ENCODE data around the gene PLPP1. TPM values are rescaled to one million over a fixed set of nuclear protein-coding genes. Genes with fewer than 3 reads are reported as not detected.

The PLPP1 gene
- total and polyA plus RNA-seq, 2 experiments from 2014 or later, result 39.1 to 97.1 TPM

DNA sequence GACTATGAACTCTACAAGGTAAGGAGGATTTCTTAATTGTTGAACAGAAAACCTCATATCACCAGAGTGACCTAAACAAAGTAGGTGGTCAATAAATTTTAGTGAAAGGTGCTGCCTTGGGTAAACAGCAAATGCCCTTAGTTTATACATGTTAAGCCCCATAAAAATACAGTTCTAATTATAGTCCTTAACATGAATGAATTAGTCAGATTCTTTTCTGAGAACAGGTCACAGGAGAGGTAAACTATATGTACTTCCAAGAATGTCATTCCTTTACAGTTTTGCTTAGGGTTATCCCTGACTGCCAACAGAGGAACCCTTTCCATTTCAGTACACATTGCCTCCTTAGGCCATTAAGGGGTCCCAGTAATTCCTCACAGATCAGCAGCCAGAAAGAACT is 64.9 kb downstream of the PLPP1 start:
- no peak overlapping the region for H2AFZ ChIP-seq
- H3K4me2 ChIP-seq, result no peak overlapping the region
- no peak for DNase-seq (ENCODE audit: low spot score)
- no peak overlapping the region for H3K4me3 ChIP-seq
- H3K79me2 ChIP-seq (replicated peaks; ENCODE audit: insufficient read depth), result peaks cover 70% of the 10 kb centered on the region
- no peak for ATAC-seq
- H4K20me1 ChIP-seq (replicated peaks; ENCODE audit: insufficient read depth), result no peaks in the 10 kb centered on the region
- Mint-ChIP-seq H3K9me3 (no peaks in the 10 kb centered on the region), H3K27me3 (ENCODE audit: insufficient read depth, low read depth, poor library complexity) (no peaks in the 10 kb centered on the region), H3K4me1 (peaks cover 13% of the 10 kb centered on the region), H3K4me3 (no peak overlapping the region), H3K36me3 (ENCODE audit: low read depth) (peaks cover 21% of the 10 kb centered on the region; the same call in 2 of the 3 replicates), H3K27ac (no peak overlapping the region)
- no peak overlapping the region; the same call in 1 of the 2 replicates for H3K27ac ChIP-seq (ENCODE audit: low read depth)
- no peaks in the 10 kb centered on the region for H3K9me2 ChIP-seq (ENCODE audit: insufficient read depth)
- H3F3A ChIP-seq (replicated peaks; ENCODE audit: low read depth), result no peaks in the 10 kb centered on the region
- H3K27me3 ChIP-seq (ENCODE audit: insufficient read depth), result no peaks in the 10 kb centered on the region
- H3K4me1 ChIP-seq (ENCODE audit: insufficient read depth), result 0 out of 2 replicates have a peak, but pooled peaks cover 7% of the 10 kb centered on the region
- TF ChIP-seq ZNF114 (CRISPR knock-in tag; IDR thresholded peaks at IDR 0.05) (no peak), ZNF331 (CRISPR knock-in tag; IDR thresholded peaks at IDR 0.05; ENCODE audit: low read depth) (no peak), POLR2AphosphoS5 (IDR thresholded peaks at IDR 0.05; ENCODE audit: low read depth) (no peak), EZH2phosphoT487 (IDR thresholded peaks at IDR 0.05; ENCODE audit: unreplicated experiment) (no peak), JUNB (IDR thresholded peaks at IDR 0.05; ENCODE audit: unreplicated experiment) (no peak), CREB1 (CRISPR knock-in tag; IDR thresholded peaks at IDR 0.05; ENCODE audit: low read depth) (no peak), ETS1 (IDR thresholded peaks at IDR 0.05) (no peak), EZH2 (IDR thresholded peaks at IDR 0.05; ENCODE audit: low read depth, unreplicated experiment) (no peak), STAT1 (IDR thresholded peaks at IDR 0.05; ENCODE audit: unreplicated experiment) (no peak), NANOG (IDR thresholded peaks at IDR 0.05; ENCODE audit: borderline replicate concordance) (no peak)
- TF ChIP-seq, protein P1, sequence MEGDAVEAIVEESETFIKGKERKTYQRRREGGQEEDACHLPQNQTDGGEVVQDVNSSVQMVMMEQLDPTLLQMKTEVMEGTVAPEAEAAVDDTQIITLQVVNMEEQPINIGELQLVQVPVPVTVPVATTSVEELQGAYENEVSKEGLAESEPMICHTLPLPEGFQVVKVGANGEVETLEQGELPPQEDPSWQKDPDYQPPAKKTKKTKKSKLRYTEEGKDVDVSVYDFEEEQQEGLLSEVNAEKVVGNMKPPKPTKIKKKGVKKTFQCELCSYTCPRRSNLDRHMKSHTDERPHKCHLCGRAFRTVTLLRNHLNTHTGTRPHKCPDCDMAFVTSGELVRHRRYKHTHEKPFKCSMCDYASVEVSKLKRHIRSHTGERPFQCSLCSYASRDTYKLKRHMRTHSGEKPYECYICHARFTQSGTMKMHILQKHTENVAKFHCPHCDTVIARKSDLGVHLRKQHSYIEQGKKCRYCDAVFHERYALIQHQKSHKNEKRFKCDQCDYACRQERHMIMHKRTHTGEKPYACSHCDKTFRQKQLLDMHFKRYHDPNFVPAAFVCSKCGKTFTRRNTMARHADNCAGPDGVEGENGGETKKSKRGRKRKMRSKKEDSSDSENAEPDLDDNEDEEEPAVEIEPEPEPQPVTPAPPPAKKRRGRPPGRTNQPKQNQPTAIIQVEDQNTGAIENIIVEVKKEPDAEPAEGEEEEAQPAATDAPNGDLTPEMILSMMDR (conservative IDR thresholded peaks at IDR 0.05; ENCODE audit: low read depth in 2 of 2), result no peak
- TF ChIP-seq, protein P2, sequence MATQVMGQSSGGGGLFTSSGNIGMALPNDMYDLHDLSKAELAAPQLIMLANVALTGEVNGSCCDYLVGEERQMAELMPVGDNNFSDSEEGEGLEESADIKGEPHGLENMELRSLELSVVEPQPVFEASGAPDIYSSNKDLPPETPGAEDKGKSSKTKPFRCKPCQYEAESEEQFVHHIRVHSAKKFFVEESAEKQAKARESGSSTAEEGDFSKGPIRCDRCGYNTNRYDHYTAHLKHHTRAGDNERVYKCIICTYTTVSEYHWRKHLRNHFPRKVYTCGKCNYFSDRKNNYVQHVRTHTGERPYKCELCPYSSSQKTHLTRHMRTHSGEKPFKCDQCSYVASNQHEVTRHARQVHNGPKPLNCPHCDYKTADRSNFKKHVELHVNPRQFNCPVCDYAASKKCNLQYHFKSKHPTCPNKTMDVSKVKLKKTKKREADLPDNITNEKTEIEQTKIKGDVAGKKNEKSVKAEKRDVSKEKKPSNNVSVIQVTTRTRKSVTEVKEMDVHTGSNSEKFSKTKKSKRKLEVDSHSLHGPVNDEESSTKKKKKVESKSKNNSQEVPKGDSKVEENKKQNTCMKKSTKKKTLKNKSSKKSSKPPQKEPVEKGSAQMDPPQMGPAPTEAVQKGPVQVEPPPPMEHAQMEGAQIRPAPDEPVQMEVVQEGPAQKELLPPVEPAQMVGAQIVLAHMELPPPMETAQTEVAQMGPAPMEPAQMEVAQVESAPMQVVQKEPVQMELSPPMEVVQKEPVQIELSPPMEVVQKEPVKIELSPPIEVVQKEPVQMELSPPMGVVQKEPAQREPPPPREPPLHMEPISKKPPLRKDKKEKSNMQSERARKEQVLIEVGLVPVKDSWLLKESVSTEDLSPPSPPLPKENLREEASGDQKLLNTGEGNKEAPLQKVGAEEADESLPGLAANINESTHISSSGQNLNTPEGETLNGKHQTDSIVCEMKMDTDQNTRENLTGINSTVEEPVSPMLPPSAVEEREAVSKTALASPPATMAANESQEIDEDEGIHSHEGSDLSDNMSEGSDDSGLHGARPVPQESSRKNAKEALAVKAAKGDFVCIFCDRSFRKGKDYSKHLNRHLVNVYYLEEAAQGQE (IDR thresholded peaks at IDR 0.05; ENCODE audit: unreplicated experiment), result no peak
- TF ChIP-seq, protein P3, sequence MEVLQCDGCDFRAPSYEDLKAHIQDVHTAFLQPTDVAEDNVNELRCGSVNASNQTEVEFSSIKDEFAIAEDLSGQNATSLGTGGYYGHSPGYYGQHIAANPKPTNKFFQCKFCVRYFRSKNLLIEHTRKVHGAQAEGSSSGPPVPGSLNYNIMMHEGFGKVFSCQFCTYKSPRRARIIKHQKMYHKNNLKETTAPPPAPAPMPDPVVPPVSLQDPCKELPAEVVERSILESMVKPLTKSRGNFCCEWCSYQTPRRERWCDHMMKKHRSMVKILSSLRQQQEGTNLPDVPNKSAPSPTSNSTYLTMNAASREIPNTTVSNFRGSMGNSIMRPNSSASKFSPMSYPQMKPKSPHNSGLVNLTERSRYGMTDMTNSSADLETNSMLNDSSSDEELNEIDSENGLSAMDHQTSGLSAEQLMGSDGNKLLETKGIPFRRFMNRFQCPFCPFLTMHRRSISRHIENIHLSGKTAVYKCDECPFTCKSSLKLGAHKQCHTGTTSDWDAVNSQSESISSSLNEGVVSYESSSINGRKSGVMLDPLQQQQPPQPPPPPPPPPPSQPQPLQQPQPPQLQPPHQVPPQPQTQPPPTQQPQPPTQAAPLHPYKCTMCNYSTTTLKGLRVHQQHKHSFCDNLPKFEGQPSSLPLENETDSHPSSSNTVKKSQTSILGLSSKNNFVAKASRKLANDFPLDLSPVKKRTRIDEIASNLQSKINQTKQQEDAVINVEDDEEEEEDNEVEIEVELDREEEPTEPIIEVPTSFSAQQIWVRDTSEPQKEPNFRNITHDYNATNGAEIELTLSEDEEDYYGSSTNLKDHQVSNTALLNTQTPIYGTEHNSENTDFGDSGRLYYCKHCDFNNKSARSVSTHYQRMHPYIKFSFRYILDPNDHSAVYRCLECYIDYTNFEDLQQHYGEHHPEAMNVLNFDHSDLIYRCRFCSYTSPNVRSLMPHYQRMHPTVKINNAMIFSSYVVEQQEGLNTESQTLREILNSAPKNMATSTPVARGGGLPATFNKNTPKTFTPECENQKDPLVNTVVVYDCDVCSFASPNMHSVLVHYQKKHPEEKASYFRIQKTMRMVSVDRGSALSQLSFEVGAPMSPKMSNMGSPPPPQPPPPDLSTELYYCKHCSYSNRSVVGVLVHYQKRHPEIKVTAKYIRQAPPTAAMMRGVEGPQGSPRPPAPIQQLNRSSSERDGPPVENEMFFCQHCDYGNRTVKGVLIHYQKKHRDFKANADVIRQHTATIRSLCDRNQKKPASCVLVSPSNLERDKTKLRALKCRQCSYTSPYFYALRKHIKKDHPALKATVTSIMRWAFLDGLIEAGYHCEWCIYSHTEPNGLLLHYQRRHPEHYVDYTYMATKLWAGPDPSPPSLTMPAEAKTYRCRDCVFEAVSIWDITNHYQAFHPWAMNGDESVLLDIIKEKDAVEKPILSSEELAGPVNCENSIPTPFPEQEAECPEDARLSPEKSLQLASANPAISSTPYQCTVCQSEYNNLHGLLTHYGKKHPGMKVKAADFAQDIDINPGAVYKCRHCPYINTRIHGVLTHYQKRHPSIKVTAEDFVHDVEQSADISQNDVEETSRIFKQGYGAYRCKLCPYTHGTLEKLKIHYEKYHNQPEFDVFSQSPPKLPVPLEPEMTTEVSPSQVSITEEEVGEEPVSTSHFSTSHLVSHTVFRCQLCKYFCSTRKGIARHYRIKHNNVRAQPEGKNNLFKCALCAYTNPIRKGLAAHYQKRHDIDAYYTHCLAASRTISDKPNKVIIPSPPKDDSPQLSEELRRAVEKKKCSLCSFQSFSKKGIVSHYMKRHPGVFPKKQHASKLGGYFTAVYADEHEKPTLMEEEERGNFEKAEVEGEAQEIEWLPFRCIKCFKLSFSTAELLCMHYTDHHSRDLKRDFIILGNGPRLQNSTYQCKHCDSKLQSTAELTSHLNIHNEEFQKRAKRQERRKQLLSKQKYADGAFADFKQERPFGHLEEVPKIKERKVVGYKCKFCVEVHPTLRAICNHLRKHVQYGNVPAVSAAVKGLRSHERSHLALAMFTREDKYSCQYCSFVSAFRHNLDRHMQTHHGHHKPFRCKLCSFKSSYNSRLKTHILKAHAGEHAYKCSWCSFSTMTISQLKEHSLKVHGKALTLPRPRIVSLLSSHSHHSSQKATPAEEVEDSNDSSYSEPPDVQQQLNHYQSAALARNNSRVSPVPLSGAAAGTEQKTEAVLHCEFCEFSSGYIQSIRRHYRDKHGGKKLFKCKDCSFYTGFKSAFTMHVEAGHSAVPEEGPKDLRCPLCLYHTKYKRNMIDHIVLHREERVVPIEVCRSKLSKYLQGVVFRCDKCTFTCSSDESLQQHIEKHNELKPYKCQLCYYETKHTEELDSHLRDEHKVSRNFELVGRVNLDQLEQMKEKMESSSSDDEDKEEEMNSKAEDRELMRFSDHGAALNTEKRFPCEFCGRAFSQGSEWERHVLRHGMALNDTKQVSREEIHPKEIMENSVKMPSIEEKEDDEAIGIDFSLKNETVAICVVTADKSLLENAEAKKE (CRISPR knock-in tag; IDR thresholded peaks at IDR 0.05), result no peak
- H3K36me3 ChIP-seq (ENCODE audit: insufficient read depth), result no peaks in the 10 kb centered on the region
